CD4-positive, alpha-beta T cell treated with Interleukin-4 for 4 hours (primary cell): Measurements from ENCODE around the gene CKAP4.

Experiments
- DNase-seq: peaks from one replicate; pipeline ENCODE4 v3.0.0-alpha.2; 2020

Gene CKAP4

GRCh38 chr12:106239241-106239950, 8.4 kb downstream of the CKAP4 start:
- DNase-seq = no peak

- no peak for DNase-seq
These were observed 9.7 kb downstream of the CKAP4 start for GRCh38 chr12:106238146-106238545.

- DNase-seq = no peak
These were observed 12.1 kb downstream of the CKAP4 start for GRCh38 chr12:106235770-106236169.

GRCh38 chr12:106234449-106234848, 13.4 kb downstream of the CKAP4 start:
- DNase-seq = no peak

- DNase-seq = no peak
These were observed 14.8 kb downstream of the CKAP4 start for GRCh38 chr12:106233011-106233410.

- no peak for DNase-seq
These were observed 18.7 kb downstream of the CKAP4 start for GRCh38 chr12:106229036-106229591.

GRCh38 chr12:106228320-106228710, 19.5 kb downstream of the CKAP4 start:
- DNase-seq = no peak

- DNase-seq = peak; percentile 80
These were observed 20.0 kb downstream of the CKAP4 start for GRCh38 chr12:106227641-106228319.

- peak; percentile 61 for DNase-seq
These were observed 20.8 kb downstream of the CKAP4 start for GRCh38 chr12:106226884-106227640.

- no peak for DNase-seq
These were observed 23.5 kb downstream of the CKAP4 start for GRCh38 chr12:106224355-106224706.

- DNase-seq = peak; percentile 77
These were observed 24.1 kb downstream of the CKAP4 start for GRCh38 chr12:106223485-106224354.

- no peak for DNase-seq
These were observed 27.3 kb downstream of the CKAP4 start for GRCh38 chr12:106220536-106220935.

- no peak for DNase-seq
These were observed 28.8 kb downstream of the CKAP4 start for GRCh38 chr12:106219043-106219442.

- DNase-seq = no peak
These were observed 30.1 kb downstream of the CKAP4 start for GRCh38 chr12:106217706-106218105.

GRCh38 chr12:106214571-106214970, 33.2 kb downstream of the CKAP4 start:
- no peak for DNase-seq

GRCh38 chr12:106213662-106214061, 34.2 kb downstream of the CKAP4 start:
- no peak for DNase-seq

- DNase-seq = no peak
These were observed 35.8 kb downstream of the CKAP4 start for GRCh38 chr12:106211973-106212372.

- no peak for DNase-seq
These were observed 42.4 kb downstream of the CKAP4 start for GRCh38 chr12:106205208-106206069.

- no peak for DNase-seq
These were observed 43.5 kb downstream of the CKAP4 start for GRCh38 chr12:106204312-106204711.

GRCh38 chr12:106197906-106198623, 49.8 kb downstream of the CKAP4 start:
- DNase-seq = no peak

- no peak for DNase-seq
These were observed 52.2 kb downstream of the CKAP4 start for GRCh38 chr12:106195621-106196027.
